Activated gamma-delta T cell treated with anti-CD3 and anti-CD28 coated beads, Interleukin-2, amount 50 U/mL, for 16 hours (primary cell): ENCODE results near the gene LRPPRC.

Experiments
- DNase-seq: peaks from one replicate; pipeline ENCODE4 v3.0.0-alpha.2; 2020; ENCODE audit warnings: low read depth

Gene LRPPRC

DNA sequence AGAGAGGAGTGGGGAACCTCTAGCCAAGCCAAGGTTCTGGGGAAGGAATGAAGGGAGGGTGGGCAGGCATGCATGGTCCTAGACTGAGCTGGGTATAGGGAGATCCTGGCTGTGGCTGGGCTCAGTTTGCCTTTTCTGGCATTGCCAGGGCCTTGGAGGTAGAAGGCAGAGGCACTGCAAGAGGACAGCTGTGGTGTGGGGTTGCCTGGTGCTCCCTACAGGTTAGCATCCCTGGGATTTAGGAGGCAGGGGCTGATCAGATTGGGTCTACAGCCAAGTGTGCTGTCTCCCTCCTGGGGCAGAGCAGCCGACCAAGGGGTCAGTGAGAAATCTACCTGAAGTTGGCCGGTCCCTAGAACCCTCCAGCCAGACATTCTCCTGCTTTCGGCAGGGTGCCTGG is 141.1 kb downstream of the LRPPRC start:
- DNase-seq: no peak

- DNase-seq: no peak
These were observed 142.4 kb downstream of the LRPPRC start for GRCh38 chr2:43853141-43854081.

DNA sequence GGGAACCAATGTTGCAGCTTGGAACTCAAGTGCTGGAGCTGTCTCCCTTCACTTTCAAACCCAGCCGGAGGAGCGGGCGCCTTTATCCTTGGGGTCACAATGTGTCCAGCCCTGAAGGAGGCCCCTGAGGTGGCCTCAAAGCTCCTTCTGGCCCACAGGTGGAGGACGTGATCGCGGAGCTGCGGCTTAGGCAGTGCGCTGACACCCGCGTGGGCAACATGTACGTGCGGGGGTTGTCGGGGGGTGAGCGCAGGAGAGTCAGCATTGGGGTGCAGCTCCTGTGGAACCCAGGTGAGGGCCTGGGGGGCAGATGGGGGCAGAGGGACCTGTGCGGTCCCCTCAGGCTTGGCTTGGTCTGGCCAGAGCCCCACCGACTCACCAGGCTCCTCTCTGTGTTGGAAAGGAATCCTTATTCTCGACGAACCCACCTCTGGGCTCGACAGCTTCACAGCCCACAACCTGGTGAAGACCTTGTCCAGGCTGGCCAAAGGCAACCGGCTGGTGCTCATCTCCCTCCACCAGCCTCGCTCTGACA is 143.5 kb downstream of the LRPPRC start:
- DNase-seq: no peak

- DNase-seq: no peak
These were observed 144.5 kb downstream of the LRPPRC start for GRCh38 chr2:43851011-43851980.

DNA sequence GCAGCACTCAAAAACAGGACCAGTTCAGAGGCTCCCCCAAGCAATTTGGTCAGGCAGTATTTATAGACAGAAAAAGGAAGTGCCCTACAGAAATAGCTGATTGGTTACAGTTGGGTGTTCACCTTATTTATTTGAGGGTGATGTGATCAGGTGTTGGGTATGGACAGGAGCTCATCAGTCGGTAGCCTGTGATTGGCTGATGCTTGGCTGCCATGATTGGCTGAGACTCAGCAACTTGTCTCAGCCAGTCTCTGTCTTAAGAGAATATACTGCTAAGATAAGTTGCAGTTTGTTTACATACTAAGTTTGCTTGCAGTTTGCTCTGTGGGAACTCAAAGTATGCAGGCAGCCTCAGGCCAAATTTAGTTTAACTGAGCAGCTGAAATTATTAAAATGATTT is 147.6 kb downstream of the LRPPRC start:
- DNase-seq: no peak

DNA sequence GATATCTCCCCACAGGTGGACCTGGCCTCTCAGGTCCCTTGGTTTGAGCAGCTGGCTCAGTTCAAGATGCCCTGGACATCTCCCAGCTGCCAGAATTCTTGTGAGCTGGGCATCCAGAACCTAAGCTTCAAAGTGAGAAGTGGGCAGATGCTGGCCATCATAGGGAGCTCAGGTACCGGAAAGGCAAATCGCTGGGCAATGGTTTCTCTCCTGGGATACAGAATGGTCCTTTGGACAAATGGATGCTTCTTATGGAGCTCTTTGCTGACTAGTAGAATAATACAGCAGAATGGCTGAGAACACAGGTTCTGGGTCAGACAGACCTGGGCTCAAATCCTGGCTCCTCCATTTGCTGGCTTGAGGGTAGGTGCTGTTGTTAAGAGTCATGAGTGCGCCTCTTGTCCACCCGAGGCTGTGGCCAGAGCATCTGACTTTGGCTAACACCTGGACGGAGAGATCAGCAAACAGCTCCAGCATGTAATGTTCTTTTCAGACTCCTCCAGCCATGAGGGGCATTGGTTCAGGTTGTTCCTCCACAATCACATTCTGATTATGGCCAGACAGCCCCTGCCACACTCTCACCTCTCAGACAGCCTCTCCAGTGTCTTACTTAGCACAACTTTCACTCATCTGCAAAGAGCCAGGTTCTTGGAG is 149.5 kb downstream of the LRPPRC start:
- no peak for DNase-seq

GRCh38 chr2:43845181-43845580 is 150.6 kb downstream of the LRPPRC start:
- DNase-seq: no peak

GRCh38 chr2:43842866-43843226 is 152.9 kb downstream of the LRPPRC start:
- no peak for DNase-seq

GRCh38 chr2:43841949-43842865 is 153.6 kb downstream of the LRPPRC start:
- DNase-seq: no peak

GRCh38 chr2:43840965-43841364 is 154.8 kb downstream of the LRPPRC start:
- no peak for DNase-seq

DNA sequence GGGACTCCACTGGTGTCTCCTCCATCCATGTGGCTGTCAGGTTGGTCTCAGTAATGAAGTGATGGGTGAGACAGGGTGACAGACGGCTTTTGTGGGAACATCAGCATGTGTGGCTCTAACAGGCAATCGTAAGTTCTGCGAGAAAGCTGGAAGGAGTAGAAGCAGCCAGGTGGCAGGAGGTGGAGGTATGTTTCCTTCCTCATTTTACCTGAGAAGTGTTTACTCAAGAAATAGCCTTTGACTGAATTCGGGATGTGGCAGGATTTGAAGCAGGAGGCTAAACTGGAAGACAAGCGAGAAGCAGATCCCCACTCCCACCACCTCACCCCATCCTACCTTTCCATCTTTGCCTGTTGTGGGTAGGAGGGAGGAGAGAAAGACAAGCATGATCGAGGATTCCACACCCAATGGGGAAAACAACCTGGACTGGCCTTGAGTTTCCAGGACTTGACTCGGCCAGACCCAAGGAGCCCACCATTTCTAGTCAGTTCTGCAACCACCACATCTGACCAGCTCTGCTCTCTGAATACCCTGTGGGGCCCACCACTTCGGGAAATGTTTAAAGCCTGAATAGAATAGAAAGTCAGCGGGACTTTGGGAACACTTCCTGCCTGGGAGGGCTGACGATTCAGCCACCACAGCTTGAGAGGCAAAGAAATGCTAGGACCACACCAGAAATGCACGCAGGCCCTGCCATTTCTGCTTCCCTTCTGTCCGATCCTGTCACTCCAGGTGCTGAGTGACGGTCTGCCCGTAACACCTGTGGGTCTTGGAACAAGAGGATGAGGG is 155.8 kb downstream of the LRPPRC start:
- DNase-seq: no peak

GRCh38 chr2:43838560-43839267 is 157.1 kb downstream of the LRPPRC start, which contains the start of the genes ABCG5 and ABCG8:
Gene ABCG5, minus strand, starts transcription at chr2:43838839. Its CDS starts 160 bp downstream, at chr2:43838679.
Gene ABCG8, plus strand, starts transcription at chr2:43838971. Its CDS starts 83 bp downstream, at chr2:43839054.
- no peak for DNase-seq

DNA sequence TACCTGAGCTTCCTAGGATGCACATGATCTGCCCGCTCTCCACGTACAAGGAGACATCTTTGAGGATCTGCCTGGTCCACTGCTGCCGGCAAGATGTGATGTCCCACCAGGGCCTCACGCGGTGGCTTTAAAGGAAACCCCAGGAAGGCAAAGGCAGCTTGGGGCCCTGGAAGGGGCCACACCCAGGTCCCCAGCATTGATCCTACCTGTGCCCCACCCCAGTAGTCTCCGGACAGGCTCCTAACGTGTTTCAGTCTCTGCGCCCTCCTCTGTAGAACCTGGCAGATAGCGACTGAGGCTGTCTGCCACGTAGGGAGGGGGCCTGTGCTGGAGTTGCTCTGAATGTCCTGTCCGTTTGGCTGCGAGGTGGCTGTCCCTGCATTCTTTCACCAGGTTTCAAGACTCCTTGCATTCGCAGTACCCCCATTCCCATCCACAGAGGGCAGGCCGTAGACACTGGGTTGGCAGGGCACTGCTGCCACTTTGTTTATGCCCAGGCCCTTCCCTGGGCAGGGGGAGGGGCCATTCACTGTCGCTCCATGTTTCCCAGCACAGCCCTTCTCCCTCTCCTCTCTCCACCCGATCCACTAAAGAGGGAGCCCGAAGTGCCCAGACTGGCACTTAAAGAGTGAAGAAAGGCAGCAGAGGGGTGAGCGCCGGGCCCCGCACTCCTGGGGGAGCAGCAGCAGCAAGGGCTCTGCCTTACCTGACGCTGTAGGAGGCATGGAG is 157.8 kb downstream of the LRPPRC start:
- no peak for DNase-seq

- no peak for DNase-seq
These were observed 158.8 kb downstream of the LRPPRC start for GRCh38 chr2:43837033-43837432.
